HCT116 (cell line): ENCODE results near the gene BPIFB6. TPM values are rescaled to one million over a fixed set of nuclear protein-coding genes. Genes with fewer than 3 reads are reported as not detected.

Source experiments
- ATAC-seq: fragments of 200-7000 bp; cut with Tn5 transposase; 2 replicates; pipeline ENCODE4 v1.9.1; 2020; ENCODE audit warnings: mild to moderate bottlenecking, moderate library complexity
- BruUV-seq: library from RNA; stranded (reverse); fragments of 400-500 nt; replicated peaks from 2 replicates; lab custom pipeline; 2021; lab: Mats Ljungman, UMichigan
- CTCF ChIA-PET: fragments of 300-600 bp; sonication (Branson Sonifier 250); formaldehyde crosslinking; loops from one replicate; lab custom pipeline; 2021; ENCODE audit warnings: antibody characterized with exemption; lab: Charles Lee
- POLR2A ChIA-PET: fragments of 300-600, 350-600 bp; sonication (Branson Sonifier 250); formaldehyde crosslinking; loops from one replicate; lab custom pipeline; 2021; ENCODE audit warnings: antibody characterized with exemption; lab: Charles Lee
- RAD21 ChIA-PET, 2 experiments: fragments of 300-600 bp; sonication (Branson Sonifier 250); formaldehyde crosslinking; loops; one replicate each; lab custom pipeline; 2023; ENCODE audit warnings: low total read pairs in 2 of 2; ENCODE audit not compliant: uncharacterized antibody in 2 of 2, unreplicated experiment in 2 of 2, low non-redundant PET in 1 of 2; lab: Charles Lee
- DNase-seq: peaks from one replicate; pipeline ENCODE4 v3.0.0-alpha.2; 2010; ENCODE audit warnings: low read depth, low spot score
- H2AFZ ChIP-seq: fragments of 200-600 bp; shearing (Covaris generic), sonication (generic); 2 replicates; pipeline ENCODE4 v1.6.1; 2017; ENCODE audit warnings: low read depth, mixed run types, mixed read lengths, antibody characterized with exemption, low read length; ENCODE audit not compliant: poor library complexity, severe bottlenecking
- H3K27ac ChIP-seq: 2 replicates; pipeline ENCODE4 v1.5.1; 2012; ENCODE audit warnings: low read depth, low read length
- H3K27me3 ChIP-seq: fragments of 200-600 bp; sonication (generic); 2 replicates; pipeline ENCODE4 v1.6.1; 2016; ENCODE audit warnings: mixed run types, low read length, mixed read lengths; ENCODE audit not compliant: insufficient read depth
- H3K36me3 ChIP-seq, 2 experiments: fragments of 200-500 bp in 1 of 2; fragments of 200-600 bp in 1 of 2; sonication (Bioruptor generic) in 1 of 2; sonication (generic) in 1 of 2; 2 replicates each; pipeline versions ENCODE4 v1.5.1 to v1.6.1; 2014 to 2016; ENCODE audit warnings: low read length in 2 of 2, inconsistent platforms in 1 of 2, mixed read lengths in 1 of 2, mixed run types in 1 of 2; ENCODE audit not compliant: insufficient read depth in 2 of 2, control insufficient read depth in 1 of 2
- H3K4me1 ChIP-seq, 2 experiments: fragments of 200-600 bp in 1 of 2; sonication (generic) in 1 of 2; 2 replicates each; pipeline versions ENCODE4 v1.5.1 to v1.6.1; 2012 to 2017; ENCODE audit warnings: low read length in 2 of 2, inconsistent platforms in 1 of 2, mild to moderate bottlenecking in 1 of 2, mixed read lengths in 1 of 2, mixed run types in 1 of 2, moderate library complexity in 1 of 2; ENCODE audit not compliant: insufficient read depth in 2 of 2, control insufficient read depth in 1 of 2
- H3K4me2 ChIP-seq: fragments of 200-600 bp; sonication (generic); 2 replicates; pipeline ENCODE4 v1.6.1; 2017; ENCODE audit warnings: mixed run types, low read length, mixed read lengths
- H3K4me3 ChIP-seq, 2 experiments: fragments of 200-600 bp in 1 of 2; sonication (generic) in 1 of 2; replicated peaks in 1 of 2; 2 replicates each; pipeline ENCODE4 v1.5.1; 2011 to 2016; ENCODE audit warnings: low read length in 2 of 2, control low read depth in 1 of 2, low read depth in 1 of 2, mild to moderate bottlenecking in 1 of 2, mixed read lengths in 1 of 2, mixed run types in 1 of 2
- H3K79me2 ChIP-seq: fragments of 200-600 bp; sonication (generic); 2 replicates; pipeline ENCODE4 v1.6.1; 2017; ENCODE audit warnings: mild to moderate bottlenecking, mixed run types, low read length, moderate library complexity, mixed read lengths; ENCODE audit not compliant: insufficient read depth
- H3K9ac ChIP-seq: fragments of 200-600 bp; sonication (generic); 2 replicates; pipeline ENCODE4 v1.6.1; 2016; ENCODE audit warnings: low read length, mixed read lengths
- H3K9me2 ChIP-seq: fragments of 200-600 bp; sonication (generic), shearing (Covaris generic); 2 replicates; pipeline ENCODE4 v1.6.1; 2017; ENCODE audit warnings: mixed run types, mild to moderate bottlenecking, moderate library complexity; ENCODE audit not compliant: insufficient read depth
- H3K9me3 ChIP-seq, 2 experiments: fragments of 200-500 bp in 1 of 2; fragments of 200-600 bp in 1 of 2; sonication (Bioruptor generic) in 1 of 2; sonication (generic) in 1 of 2; 2 replicates each; pipeline ENCODE4 v1.6.1; 2014 to 2017; ENCODE audit warnings: low read length in 2 of 2, mixed read lengths in 2 of 2, inconsistent platforms in 1 of 2, low read depth in 1 of 2, mild to moderate bottlenecking in 1 of 2, mixed run types in 1 of 2, moderate library complexity in 1 of 2; ENCODE audit not compliant: control insufficient read depth in 1 of 2, insufficient read depth in 1 of 2
- H4K20me1 ChIP-seq: fragments of 200-600 bp; sonication (generic), shearing (Covaris generic); 2 replicates; pipeline ENCODE4 v1.6.1; 2017; ENCODE audit warnings: mixed run types, mild to moderate bottlenecking, moderate library complexity; ENCODE audit not compliant: insufficient read depth
- CBX3 ChIP-seq: IDR thresholded peaks from 2 replicates; pipeline ENCODE4 v1.6.1; 2012; ENCODE audit warnings: low read depth
- CEBPB ChIP-seq: IDR thresholded peaks from 2 replicates; pipeline ENCODE4 v1.6.1; 2012; ENCODE audit warnings: low read depth
- CTCF ChIP-seq, 3 experiments: fragments of 200-600 bp in 1 of 3; sonication (generic) in 1 of 3; IDR thresholded peaks in 2 of 3; conservative IDR thresholded peaks in 1 of 3; 2 replicates each; pipeline ENCODE4 v1.5.1; 2012 to 2017; ENCODE audit warnings: low read depth in 2 of 3, low read length in 2 of 3, antibody characterized with exemption in 1 of 3, borderline replicate concordance in 1 of 3, control low read depth in 1 of 3, mild to moderate bottlenecking in 1 of 3, mixed read lengths in 1 of 3, mixed run types in 1 of 3, moderate library complexity in 1 of 3; ENCODE audit not compliant: insufficient read depth in 1 of 3
- ELF1 ChIP-seq: IDR thresholded peaks from 2 replicates; pipeline ENCODE4 v1.6.1; 2012; ENCODE audit warnings: low read depth, borderline replicate concordance
- EZH2 ChIP-seq: fragments of 200-600 bp; sonication (generic); IDR thresholded peaks from 2 replicates; pipeline ENCODE4 v1.6.1; 2017; ENCODE audit warnings: antibody characterized with exemption, mixed run types
- EZH2phosphoT487 ChIP-seq: fragments of 200-600 bp; IDR thresholded peaks from 2 replicates; pipeline ENCODE4 v1.6.1; 2018; ENCODE audit warnings: antibody characterized with exemption, borderline replicate concordance
- FOSL1 ChIP-seq: IDR thresholded peaks from 2 replicates; pipeline ENCODE4 v1.6.1; 2012; ENCODE audit warnings: low read depth
- JUND ChIP-seq: IDR thresholded peaks from 2 replicates; pipeline ENCODE4 v1.6.1; 2012
- POLR2AphosphoS5 ChIP-seq: IDR thresholded peaks from 2 replicates; pipeline ENCODE4 v1.6.1; 2011; ENCODE audit warnings: mild to moderate bottlenecking, low read depth, low read length, moderate library complexity
- RAD21 ChIP-seq: IDR thresholded peaks from 2 replicates; pipeline ENCODE4 v1.6.1; 2012; ENCODE audit warnings: low read depth, mild to moderate bottlenecking
- REST ChIP-seq: IDR thresholded peaks from 2 replicates; pipeline ENCODE4 v1.6.1; 2012; ENCODE audit warnings: low read depth
- SP1 ChIP-seq: IDR thresholded peaks from 2 replicates; pipeline ENCODE4 v1.6.1; 2012; ENCODE audit warnings: low read depth
- SRF ChIP-seq: IDR thresholded peaks from 2 replicates; pipeline ENCODE4 v1.6.1; 2012; ENCODE audit warnings: low read depth
- TCF7L2 ChIP-seq: IDR thresholded peaks from 2 replicates; pipeline ENCODE4 v1.7.0; 2011; ENCODE audit warnings: borderline replicate concordance, inconsistent platforms; ENCODE audit not compliant: insufficient read depth, insufficient read length; ENCODE audit errors: extremely low read depth
- YY1 ChIP-seq: IDR thresholded peaks from 2 replicates; pipeline ENCODE4 v1.6.1; 2011; ENCODE audit warnings: low read length, low read depth, moderate library complexity, mild to moderate bottlenecking; ENCODE audit not compliant: insufficient replicate concordance; ENCODE audit errors: extremely low read depth
- ZBTB33 ChIP-seq: IDR thresholded peaks from 2 replicates; pipeline ENCODE4 v1.6.1; 2011; ENCODE audit warnings: mild to moderate bottlenecking, low read length, moderate library complexity; ENCODE audit not compliant: insufficient replicate concordance; ENCODE audit errors: extremely low read depth
- ZFX ChIP-seq: fragments of 450-650 bp; IDR thresholded peaks from 2 replicates; pipeline ENCODE4 v1.6.1; 2017
- ZNF274 ChIP-seq: fragments of 200-500 bp; sonication (Bioruptor generic); IDR thresholded peaks from 2 replicates; pipeline ENCODE4 v1.6.1; 2014; ENCODE audit warnings: mild to moderate bottlenecking, low read depth, low read length, inconsistent platforms
- intact Hi-C: fragments of 100-400 bp; cut with micrococcal nuclease; formaldehyde crosslinking; loops from 2 replicates; pipeline ENCODE4 v1.10.0; 2022
- total RNA-seq: library from RNA; stranded (reverse); gene quantifications from one replicate; pipeline ENCODE4 v1.2.1, GENCODE V29; 2021; ENCODE audit not compliant: unreplicated experiment
- TF ChIP-seq, protein P1 (sequence below): IDR thresholded peaks from 2 replicates; pipeline ENCODE4 v1.6.1; 2012

BPIFB6 gene
- total RNA-seq, 1 experiment from 2014 or later = not detected

DNA sequence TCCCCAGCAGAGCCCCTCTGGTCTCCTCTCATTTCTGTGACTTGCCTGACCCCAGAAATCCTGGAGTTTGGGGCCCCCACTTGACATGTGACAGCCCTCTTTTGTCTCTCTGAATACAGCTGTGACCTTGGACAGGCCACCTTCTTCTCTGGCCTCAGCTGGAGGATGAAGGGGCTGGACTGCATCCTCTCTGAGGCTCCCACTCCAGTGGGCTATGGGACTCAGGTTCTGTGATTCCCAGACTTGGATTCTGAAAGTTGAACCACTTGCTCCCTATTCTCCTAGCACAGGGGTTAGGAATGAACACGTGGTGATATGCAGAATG is 31.3 kb downstream of the BPIFB6 start:
- Histone ChIP-seq H3K36me3 (no peaks in the 10 kb centered on the region), H3K9me2 (no peaks in the 10 kb centered on the region), H3K4me2 (no peak overlapping the region), H3K79me2 (no peaks in the 10 kb centered on the region), H3K27me3 (no peaks in the 10 kb centered on the region), H2AFZ (no peak overlapping the region), H3K4me3 (no peak overlapping the region), H4K20me1 (no peaks in the 10 kb centered on the region), H3K4me1 (no peaks in the 10 kb centered on the region), H3K9me3 (no peaks in the 10 kb centered on the region), H3K9ac (no peak overlapping the region), H3K27ac (no peak overlapping the region)
- no TSS peak for BruUV-seq
- DNase-seq (no peak), ATAC-seq (no peak)
- POLR2A ChIA-PET = no interaction called here
- CTCF ChIA-PET = no interaction called here
- RAD21 ChIA-PET = no interaction called here
- intact Hi-C loops = no loop called here
- TF ChIP-seq POLR2AphosphoS5 = no peak
- no peak for TF ChIP-seq FOSL1
- no peak for TF ChIP-seq YY1
- no peak for TF ChIP-seq EZH2
- no peak for TF ChIP-seq TCF7L2
- TF ChIP-seq RAD21 = no peak
- no peak for TF ChIP-seq SP1
- no peak for TF ChIP-seq ZNF274
- TF ChIP-seq CEBPB = no peak
- no peak for TF ChIP-seq ZBTB33
- TF ChIP-seq, protein P1, sequence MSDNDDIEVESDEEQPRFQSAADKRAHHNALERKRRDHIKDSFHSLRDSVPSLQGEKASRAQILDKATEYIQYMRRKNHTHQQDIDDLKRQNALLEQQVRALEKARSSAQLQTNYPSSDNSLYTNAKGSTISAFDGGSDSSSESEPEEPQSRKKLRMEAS = no peak
- TF ChIP-seq CTCF (IDR thresholded peaks at IDR 0.05 in 2 of 3, conservative IDR thresholded peaks at IDR 0.05 in 1 of 3; ENCODE audit: borderline replicate concordance in 1 of 3, insufficient read depth in 1 of 3, low read depth in 2 of 3, low read length in 2 of 3) = no peak
- no peak for TF ChIP-seq ELF1
- no peak for TF ChIP-seq SRF
- no peak for TF ChIP-seq CBX3
- no peak for TF ChIP-seq JUND
- no peak for TF ChIP-seq EZH2phosphoT487
- TF ChIP-seq REST = no peak
- no peak for TF ChIP-seq ZFX
